Smooth muscle cell (in vitro differentiated cells): ENCODE measurements around the gene WDR90. TPM values are rescaled to one million over a fixed set of nuclear protein-coding genes. Genes with fewer than 3 reads are reported as not detected.
A peak's percentile ranks its signal among the peaks of the same experiment; 100 is the strongest.

Experiments used
- DNase-seq: peaks from one replicate; lab custom pipeline; 2025; ENCODE audit not compliant: unreplicated experiment; lab: John Stamatoyannopoulos, UW
- H2AFZ ChIP-seq: fragments of 200-600 bp; sonication (generic); 2 replicates; pipeline ENCODE4 v1.6.0; 2016; ENCODE audit warnings: antibody characterized with exemption, low read depth, mild to moderate bottlenecking
- H3F3A ChIP-seq: fragments of 200-600 bp; sonication (generic); 2 replicates; pipeline ENCODE4 v1.6.0; 2017; ENCODE audit warnings: antibody characterized with exemption, low read depth
- H3K27ac ChIP-seq: fragments of 200-600 bp; sonication (generic); 2 replicates; pipeline ENCODE4 v1.5.1; 2016; ENCODE audit warnings: low read depth, mild to moderate bottlenecking
- H3K27me3 ChIP-seq: fragments of 200-600 bp; sonication (generic); 2 replicates; pipeline ENCODE4 v1.6.1; 2016; ENCODE audit warnings: low read depth, mild to moderate bottlenecking
- H3K36me3 ChIP-seq: fragments of 200-600 bp; sonication (generic); 2 replicates; pipeline ENCODE4 v1.5.1; 2016; ENCODE audit warnings: low read depth
- H3K4me1 ChIP-seq: fragments of 200-600 bp; sonication (generic); 2 replicates; pipeline ENCODE4 v1.5.1; 2016; ENCODE audit warnings: low read depth
- H3K4me2 ChIP-seq: fragments of 200-600 bp; sonication (generic); 2 replicates; pipeline ENCODE4 v1.6.0; 2016; ENCODE audit warnings: mild to moderate bottlenecking
- H3K4me3 ChIP-seq: fragments of 200-600 bp; sonication (generic); 2 replicates; pipeline ENCODE4 v1.5.1; 2016; ENCODE audit warnings: mild to moderate bottlenecking
- H3K79me2 ChIP-seq: fragments of 200-600 bp; sonication (generic); 2 replicates; pipeline ENCODE4 v1.6.0; 2016; ENCODE audit warnings: low read depth, mild to moderate bottlenecking
- H3K9ac ChIP-seq: fragments of 200-600 bp; sonication (generic); 2 replicates; pipeline ENCODE4 v1.6.0; 2016; ENCODE audit warnings: low read depth
- H3K9me3 ChIP-seq: fragments of 200-600 bp; sonication (generic); replicated peaks from 2 replicates; pipeline ENCODE4 v1.5.1; 2016; ENCODE audit warnings: low read depth
- H4K20me1 ChIP-seq: fragments of 200-600 bp; sonication (generic); 2 replicates; pipeline ENCODE4 v1.6.0; 2016; ENCODE audit warnings: low read depth
- WGBS: methylation state at CpG from one replicate; pipeline ENCODE4 v1.1.7; 2016; ENCODE audit warnings: low lambda C conversion rate; 5-methylcytosine and 5-hydroxymethylcytosine counted together
- polyA plus RNA-seq: library from polyadenylated mRNA; unstranded; fragments of >200 nt; fragmentation: Nextera tagmentation; extraction: Ambion mirVana; gene quantifications from 2 replicates; pipeline ENCODE4 v1.2.1, GENCODE V29; 2016
- total RNA-seq: library from RNA; depleted of rRNA; stranded (reverse); fragments of >200 nt; gene quantifications from 2 replicates; pipeline ENCODE4 v1.2.3, GENCODE V29; 2014
- TF ChIP-seq, protein P1 (sequence below): fragments of 200-600 bp; sonication (generic); IDR thresholded peaks from 2 replicates; pipeline ENCODE4 v1.5.1; 2017; ENCODE audit warnings: borderline replicate concordance, mild to moderate bottlenecking, antibody characterized with exemption; ENCODE audit not compliant: insufficient read depth, poor library complexity, severe bottlenecking

Gene WDR90
- total and polyA plus RNA-seq, 2 experiments from 2014 or later = 8.4 to 10.4 TPM

DNA sequence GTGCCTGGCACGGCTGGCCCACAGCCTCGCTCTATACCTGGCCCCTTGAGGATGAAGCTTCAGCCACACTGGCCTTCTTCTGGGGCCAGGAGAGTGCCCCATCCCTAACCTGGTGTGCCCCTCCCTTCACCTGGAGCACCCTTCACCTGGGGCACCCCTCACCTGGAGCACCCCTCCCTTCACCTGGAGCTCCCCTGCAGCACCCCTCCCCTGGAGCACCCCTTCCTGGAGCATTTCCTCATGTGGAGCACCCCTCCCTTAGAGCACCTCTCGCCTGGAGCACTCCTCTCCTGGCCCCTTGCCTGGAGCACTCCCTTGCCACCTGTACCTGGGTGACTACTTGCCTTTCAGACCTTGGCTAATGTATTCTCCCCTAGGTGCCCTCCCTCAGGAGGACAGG lies 58.9 kb downstream of the WDR90 start:
- Histone ChIP-seq H3K27ac (no peak overlapping the region), H4K20me1 (no peaks in the 10 kb centered on the region), H3K36me3 (no peaks in the 10 kb centered on the region), H3K79me2 (no peaks in the 10 kb centered on the region), H2AFZ (no peak overlapping the region), H3K4me1 (peaks cover 4% of the 10 kb centered on the region), H3K4me3 (no peak overlapping the region), H3K9me3 (no peaks in the 10 kb centered on the region), H3K9ac (no peak overlapping the region), H3F3A (no peaks in the 10 kb centered on the region), H3K27me3 (peaks cover 59% of the 10 kb centered on the region), H3K4me2 (no peak overlapping the region)
- TF ChIP-seq, protein P1, sequence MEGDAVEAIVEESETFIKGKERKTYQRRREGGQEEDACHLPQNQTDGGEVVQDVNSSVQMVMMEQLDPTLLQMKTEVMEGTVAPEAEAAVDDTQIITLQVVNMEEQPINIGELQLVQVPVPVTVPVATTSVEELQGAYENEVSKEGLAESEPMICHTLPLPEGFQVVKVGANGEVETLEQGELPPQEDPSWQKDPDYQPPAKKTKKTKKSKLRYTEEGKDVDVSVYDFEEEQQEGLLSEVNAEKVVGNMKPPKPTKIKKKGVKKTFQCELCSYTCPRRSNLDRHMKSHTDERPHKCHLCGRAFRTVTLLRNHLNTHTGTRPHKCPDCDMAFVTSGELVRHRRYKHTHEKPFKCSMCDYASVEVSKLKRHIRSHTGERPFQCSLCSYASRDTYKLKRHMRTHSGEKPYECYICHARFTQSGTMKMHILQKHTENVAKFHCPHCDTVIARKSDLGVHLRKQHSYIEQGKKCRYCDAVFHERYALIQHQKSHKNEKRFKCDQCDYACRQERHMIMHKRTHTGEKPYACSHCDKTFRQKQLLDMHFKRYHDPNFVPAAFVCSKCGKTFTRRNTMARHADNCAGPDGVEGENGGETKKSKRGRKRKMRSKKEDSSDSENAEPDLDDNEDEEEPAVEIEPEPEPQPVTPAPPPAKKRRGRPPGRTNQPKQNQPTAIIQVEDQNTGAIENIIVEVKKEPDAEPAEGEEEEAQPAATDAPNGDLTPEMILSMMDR = no peak
- no peak for DNase-seq
- WGBS = 61% methylated on average over 3 of the region's 3 CpGs

DNA sequence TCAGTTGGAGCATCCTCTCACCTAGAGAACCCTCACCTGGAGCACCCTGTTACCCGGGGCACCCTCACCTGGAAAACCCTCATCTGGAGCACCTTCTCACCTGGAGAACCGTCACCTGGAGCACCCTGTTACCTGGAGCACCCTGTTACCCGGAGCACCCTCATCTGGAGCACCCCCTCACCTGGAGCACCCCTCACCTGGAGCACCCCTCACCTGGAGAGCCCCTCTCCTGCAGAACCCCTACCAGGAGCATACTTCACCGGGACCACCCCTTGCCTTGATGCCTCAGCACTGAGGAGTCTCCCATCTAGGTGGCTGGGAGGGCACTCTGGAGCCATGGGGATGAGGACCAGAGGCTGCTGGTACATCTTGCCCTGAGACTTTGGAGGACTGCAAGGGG lies 59.8 kb downstream of the WDR90 start:
- Histone ChIP-seq H3K27me3 (peaks cover 49% of the 10 kb centered on the region), H3K4me1 (peaks cover 4% of the 10 kb centered on the region), H3K9me3 (no peaks in the 10 kb centered on the region), H4K20me1 (no peaks in the 10 kb centered on the region), H2AFZ (no peak overlapping the region), H3K27ac (no peak overlapping the region), H3K4me3 (no peak overlapping the region), H3K4me2 (no peak overlapping the region), H3K9ac (no peak overlapping the region), H3F3A (no peaks in the 10 kb centered on the region), H3K79me2 (no peaks in the 10 kb centered on the region), H3K36me3 (no peaks in the 10 kb centered on the region)
- WGBS = 59% methylated on average over 4 of the region's 4 CpGs
- TF ChIP-seq, protein P1 = no peak
- no peak for DNase-seq

- peaks cover 41% of the 10 kb centered on the region for H3K27me3 ChIP-seq
- H3K9me3 ChIP-seq = no peaks in the 10 kb centered on the region
- H3K79me2 ChIP-seq = no peaks in the 10 kb centered on the region
- no peak overlapping the region for H3K4me3 ChIP-seq
- no peaks in the 10 kb centered on the region for H4K20me1 ChIP-seq
- H3F3A ChIP-seq = no peaks in the 10 kb centered on the region
- H3K27ac ChIP-seq = no peak overlapping the region
- no peak overlapping the region for H3K4me2 ChIP-seq
- peak; percentile 16 for DNase-seq
- H3K36me3 ChIP-seq = no peaks in the 10 kb centered on the region
- 60% methylated on average over 29 of the region's 30 CpGs for WGBS
- no peak overlapping the region for H2AFZ ChIP-seq
- H3K9ac ChIP-seq = no peak overlapping the region
- peaks cover 8% of the 10 kb centered on the region for H3K4me1 ChIP-seq
- TF ChIP-seq, protein P1 = no peak
Measured at GRCh38 chr16:709566-710499, 60.7 kb downstream of the WDR90 start.
